ENCODE measurements around the gene PCCA.
"Not testable (repeated sequence)": the region's sequence is repeated elsewhere in the genome, so short reads cannot be mapped to it uniquely, and the experiment has no call there.

The PCCA gene

GRCh38 chr13:100513987-100514670 lies 425.2 kb downstream of the PCCA start:
- DNase-seq = peak; percentile 37

- peak; percentile 96 for DNase-seq
Observed at GRCh38 chr13:100514788-100515409, 426.0 kb downstream of the PCCA start.

GRCh38 chr13:100515410-100515800 lies 426.5 kb downstream of the PCCA start:
- no peak for DNase-seq

GRCh38 chr13:100517135-100517534 lies 428.2 kb downstream of the PCCA start:
- no peak for DNase-seq

GRCh38 chr13:100517728-100518127 lies 428.8 kb downstream of the PCCA start:
- no peak for DNase-seq

- DNase-seq = no peak
Observed at GRCh38 chr13:100518394-100519062, 429.6 kb downstream of the PCCA start.

GRCh38 chr13:100519626-100520025 lies 430.7 kb downstream of the PCCA start:
- no peak for DNase-seq

- peak; percentile 76 for DNase-seq
Observed at GRCh38 chr13:100520936-100521850, 432.3 kb downstream of the PCCA start.

GRCh38 chr13:100521851-100522617 lies 433.1 kb downstream of the PCCA start:
- peak; percentile 74 for DNase-seq

GRCh38 chr13:100522618-100523309 lies 433.9 kb downstream of the PCCA start:
- peak; percentile 66 for DNase-seq

- DNase-seq = peak; percentile 93
Observed at GRCh38 chr13:100523411-100523810, 434.5 kb downstream of the PCCA start.

GRCh38 chr13:100523981-100524386 lies 435.1 kb downstream of the PCCA start:
- DNase-seq = no peak

GRCh38 chr13:100524688-100525087 lies 435.8 kb downstream of the PCCA start:
- DNase-seq = not testable (repeated sequence)

- no peak for DNase-seq
Observed at GRCh38 chr13:100525453-100526317, 436.8 kb downstream of the PCCA start.

GRCh38 chr13:100526318-100527000 lies 437.6 kb downstream of the PCCA start:
- no peak for DNase-seq

GRCh38 chr13:100527644-100528043 lies 438.8 kb downstream of the PCCA start:
- no peak for DNase-seq

- DNase-seq = no peak
Observed at GRCh38 chr13:100528353-100528752, 439.5 kb downstream of the PCCA start.

- no peak for DNase-seq
Observed at GRCh38 chr13:100528820-100529219, 439.9 kb downstream of the PCCA start.

GRCh38 chr13:100529666-100530377 lies 440.9 kb downstream of the PCCA start:
- DNase-seq = no peak
